K562 (cell line): ENCODE measurements around the gene ARMH4. TPM values are rescaled to one million over a fixed set of nuclear protein-coding genes. Genes with fewer than 3 reads are reported as not detected.

Source experiments
- ATAC-seq: fragments of 200-7000 bp; cut with Tn5 transposase; 3 replicates; pipeline ENCODE4 v1.9.1; 2020; ENCODE audit warnings: moderate library complexity
- BruUV-seq: library from RNA; stranded (reverse); fragments of 400-500 nt; replicated peaks from 2 replicates; lab custom pipeline; 2021; lab: Mats Ljungman, UMichigan
- CTCF ChIA-PET: fragments of 300-600 bp; formaldehyde crosslinking; extraction: SDS; loops from one replicate; lab custom pipeline; 2021; ENCODE audit warnings: low intra/inter-chr PET ratio; lab: Yijun Ruan, JAX
- POLR2A ChIA-PET: fragments of 300-600, 350-650 bp; sonication (Branson Sonifier 250); formaldehyde crosslinking; extraction: SDS; loops from one replicate; lab custom pipeline; 2021; ENCODE audit warnings: antibody characterized with exemption, inconsistent platforms; lab: Yijun Ruan, JAX
- DNase-seq, 4 experiments: peaks; one replicate each; pipeline versions ENCODE4 v3.0.0 to v3.0.0-alpha.2; 2011 to 2018; ENCODE audit warnings: low spot score in 3 of 4, mixed read lengths in 3 of 4; ENCODE audit errors: extremely low read depth in 1 of 4
- FAIRE-seq: peaks from 2 replicates; lab custom pipeline; 2011; peaks lifted over from hg19 to GRCh38; lab: Jason Lieb, UNC
- H2AFZ ChIP-seq: 2 replicates; pipeline ENCODE4 v1.6.0; 2011; ENCODE audit warnings: low read depth, low read length, control low read depth, inconsistent platforms
- H3K27ac ChIP-seq: fragments of 200-600 bp; 3 replicates; pipeline ENCODE4 v1.8.0; 2011; ENCODE audit warnings: low read depth, mild to moderate bottlenecking, control low read depth, inconsistent platforms, low read length, moderate library complexity, mixed read lengths; ENCODE audit errors: extremely low read depth
- H3K27me3 ChIP-seq, 2 experiments: fragments of 300-600 bp in 1 of 2; 2 replicates in 1 of 2; 3 replicates in 1 of 2; pipeline versions ENCODE4 v1.6.0 to v1.8.0; 2011; ENCODE audit warnings: inconsistent platforms in 2 of 2, low read length in 2 of 2, mild to moderate bottlenecking in 1 of 2, mixed read lengths in 1 of 2, moderate library complexity in 1 of 2; ENCODE audit not compliant: control insufficient read depth in 2 of 2, insufficient read depth in 2 of 2
- H3K36me3 ChIP-seq: fragments of 300-600 bp; 3 replicates; pipeline ENCODE4 v1.8.0; 2011; ENCODE audit warnings: mild to moderate bottlenecking, low read length, inconsistent platforms; ENCODE audit not compliant: control insufficient read depth, insufficient read depth
- H3K4me1 ChIP-seq, 2 experiments: fragments of 200-600 bp in 1 of 2; replicated peaks in 1 of 2; 2 replicates in 1 of 2; 3 replicates in 1 of 2; pipeline versions ENCODE4 v1.5.1 to v1.8.0; 2011; ENCODE audit warnings: inconsistent platforms in 2 of 2, low read length in 2 of 2, mild to moderate bottlenecking in 1 of 2, mixed read lengths in 1 of 2, moderate library complexity in 1 of 2; ENCODE audit not compliant: control insufficient read depth in 2 of 2, insufficient read depth in 2 of 2
- H3K4me2 ChIP-seq: 2 replicates; pipeline ENCODE4 v1.6.1; 2011; ENCODE audit warnings: low read length, control low read depth, inconsistent platforms, mixed read lengths; ENCODE audit not compliant: insufficient read depth
- H3K4me3 ChIP-seq: fragments of 200-600 bp; sonication (generic), shearing (Covaris generic); 2 replicates; pipeline ENCODE4 v1.5.1; 2016; ENCODE audit warnings: control low read depth, inconsistent platforms
- H3K79me2 ChIP-seq: fragments of 200-600 bp; 3 replicates; pipeline ENCODE4 v1.8.0; 2011; ENCODE audit warnings: low read length, inconsistent platforms; ENCODE audit not compliant: control insufficient read depth, insufficient read depth
- H3K9ac ChIP-seq, 2 experiments: 2 replicates each; pipeline versions ENCODE4 v1.6.0 to v1.6.1; 2011; ENCODE audit warnings: low read depth in 2 of 2, low read length in 2 of 2, control low read depth in 1 of 2, inconsistent platforms in 1 of 2, mild to moderate bottlenecking in 1 of 2, mixed read lengths in 1 of 2; ENCODE audit not compliant: insufficient read depth in 1 of 2
- H3K9me1 ChIP-seq: one replicate; pipeline ENCODE4 v1.6.0; 2011; ENCODE audit warnings: inconsistent platforms, mild to moderate bottlenecking, low read length, moderate library complexity; ENCODE audit not compliant: control insufficient read depth, insufficient read depth
- H3K9me3 ChIP-seq: replicated peaks from 2 replicates; pipeline ENCODE4 v1.5.1; 2011; ENCODE audit warnings: low read depth, low read length, inconsistent platforms; ENCODE audit not compliant: control insufficient read depth, insufficient read depth
- H4K20me1 ChIP-seq: replicated peaks from 2 replicates; pipeline ENCODE4 v1.6.1; 2011; ENCODE audit warnings: low read length, inconsistent platforms, mixed read lengths; ENCODE audit not compliant: control insufficient read depth, insufficient read depth
- C11orf30 ChIP-seq: fragments of 450-650 bp; IDR thresholded peaks from 2 replicates; pipeline ENCODE4 v1.6.1; 2016; ENCODE audit warnings: low read depth, mild to moderate bottlenecking
- E2F1 ChIP-seq: sonication (generic); formaldehyde crosslinking; IDR thresholded peaks from 2 replicates; pipeline ENCODE4 v1.8.1; 2023; ENCODE audit warnings: mild to moderate bottlenecking, missing genetic modification reagents, moderate library complexity
- HDAC1 ChIP-seq, 2 experiments: fragments of 450-650 bp; IDR thresholded peaks; 2 replicates each; pipeline ENCODE4 v1.6.1; 2016 to 2017; ENCODE audit warnings: inconsistent platforms in 1 of 2, mild to moderate bottlenecking in 1 of 2, moderate library complexity in 1 of 2
- HMGN3 ChIP-seq: IDR thresholded peaks from 2 replicates; pipeline ENCODE4 v1.6.1; 2011; ENCODE audit warnings: borderline replicate concordance, low read depth, mild to moderate bottlenecking, mixed read lengths, low read length; ENCODE audit not compliant: insufficient read length; ENCODE audit errors: extremely low read depth
- JUND ChIP-seq, 2 experiments: IDR thresholded peaks; 2 replicates in 1 of 2; 3 replicates in 1 of 2; pipeline ENCODE4 v1.6.1; 2011; ENCODE audit warnings: borderline replicate concordance in 2 of 2, low read depth in 2 of 2, low read length in 2 of 2, improper control_type of control experiment in 1 of 2, missing biosample characterization in 1 of 2, missing genetic modification characterization in 1 of 2, missing genetic modification reagents in 1 of 2
- MIER1 ChIP-seq: fragments of 450-650 bp; IDR thresholded peaks from 2 replicates; pipeline ENCODE4 v1.6.1; 2016; ENCODE audit warnings: antibody characterized with exemption, mild to moderate bottlenecking, low read depth
- NFYB ChIP-seq: IDR thresholded peaks from 2 replicates; pipeline ENCODE4 v1.6.1; 2011; ENCODE audit warnings: mild to moderate bottlenecking, moderate library complexity; ENCODE audit not compliant: insufficient read length; ENCODE audit errors: extremely low read depth
- NONO ChIP-seq, 2 experiments: fragments of 200-400 bp in 1 of 2; fragments of 450-650 bp in 1 of 2; formaldehyde crosslinking in 1 of 2; IDR thresholded peaks; 2 replicates each; pipeline ENCODE4 v1.6.1; 2017; ENCODE audit warnings: low read depth in 2 of 2, mild to moderate bottlenecking in 2 of 2, moderate library complexity in 2 of 2, low read length in 1 of 2
- TRIM24 ChIP-seq, 2 experiments: fragments of 450-650 bp; IDR thresholded peaks; 2 replicates each; pipeline ENCODE4 v1.6.1; 2016
- ZBTB7A ChIP-seq: IDR thresholded peaks from 2 replicates; pipeline ENCODE4 v1.6.1; 2011; ENCODE audit warnings: low read depth, mild to moderate bottlenecking, low read length, moderate library complexity, borderline replicate concordance; ENCODE audit not compliant: control insufficient read depth
- ZZZ3 ChIP-seq: fragments of 450-650 bp; IDR thresholded peaks from 2 replicates; pipeline ENCODE4 v1.6.1; 2016; ENCODE audit warnings: antibody characterized with exemption, mild to moderate bottlenecking, moderate library complexity
- WGBS: fragments of 100-300 bp; shearing (Covaris generic); methylation state at CpG from one replicate; pipeline ENCODE4 v1.1.6; 2016; ENCODE audit warnings: low coverage, mixed read lengths; ENCODE audit not compliant: insufficient coverage; ENCODE audit errors: missing lambda C conversion rate; 5-methylcytosine and 5-hydroxymethylcytosine counted together
- in situ Hi-C: fragments of 300-500 bp; cut with MboI; formaldehyde crosslinking; loops from 4 replicates; pipeline ENCODE4 v1.15.0; 2018; ENCODE audit warnings: inconsistent platforms, mixed read lengths
- intact Hi-C: fragments of 100-400 bp; cut with micrococcal nuclease; formaldehyde crosslinking; loops from 2 replicates; pipeline ENCODE4 v1.14.2; 2022
- polyA plus RNA-seq, 8 experiments: library from polyadenylated mRNA; depleted of rRNA in 4 of 8; stranded (reverse) in 5 of 8; unstranded in 3 of 8; fragments of >200 nt; fragmentation: Nextera tagmentation in 2 of 8; fragmentation: Illumina TruSeq in 1 of 8; extraction: Ambion mirVana in 2 of 8; extraction: Trizol in 1 of 8; gene quantifications; 2 replicates each; pipeline versions ENCODE4 v1.2.1 to v1.2.3, GENCODE V29; 2011 to 2014; ENCODE audit warnings: inconsistent platforms in 1 of 8, missing spikeins in 1 of 8
- total RNA-seq, 7 experiments: library from RNA; depleted of rRNA in 6 of 7; stranded (reverse); fragments of >200 nt in 6 of 7; fragmentation: Illumina TruSeq in 2 of 7; extraction: Trizol in 2 of 7; gene quantifications; 2 replicates each; pipeline versions ENCODE4 v1.2.1 to v1.2.3, GENCODE V29; 2011 to 2021; ENCODE audit warnings: low replicate concordance in 1 of 7
- TF ChIP-seq, protein P1 (sequence below), 3 experiments: fragments of 200-800 bp in 1 of 3; sonication (Bioruptor generic) in 1 of 3; sonication (generic) in 1 of 3; formaldehyde crosslinking in 1 of 3; IDR thresholded peaks; 2 replicates each; pipeline versions ENCODE4 v1.6.1 to v1.8.0; 2016 to 2022; ENCODE audit warnings: mild to moderate bottlenecking in 2 of 3, missing compliant biosample characterization in 2 of 3, missing genetic modification characterization in 2 of 3, missing genetic modification reagents in 1 of 3
- TF ChIP-seq, protein P2 (sequence below): sonication (generic); formaldehyde crosslinking; IDR thresholded peaks from 2 replicates; pipeline ENCODE4 v1.8.0; 2022; ENCODE audit warnings: mild to moderate bottlenecking, missing genetic modification reagents
- TF ChIP-seq, protein P3 (sequence below): fragments of 250-450 bp; sonication (Bioruptor Pico); IDR thresholded peaks from 2 replicates; pipeline ENCODE4 v1.5.0; 2021; ENCODE audit warnings: mild to moderate bottlenecking, moderate library complexity

Gene ARMH4
- total and polyA plus RNA-seq, 9 of the 15 experiments (the other 6 are each of a cell fraction or from before 2014, with no cell fraction given) = 0.06 to 0.98 (median 0.07) TPM; not detected in 2

GRCh38 chr14:57987051-57987450 is 165.0 kb downstream of the ARMH4 start:
- Histone ChIP-seq H3K9me3 (no peaks in the 10 kb centered on the region), H3K9ac (no peak overlapping the region), H3K27me3 (peaks cover 0 to 12% of the 10 kb centered on the region in 2 experiments; a peak in 2 of 5 replicates), H3K27ac (no peak overlapping the region), H3K4me1 (no peaks in the 10 kb centered on the region), H4K20me1 (no peaks in the 10 kb centered on the region), H3K36me3 (no peaks in the 10 kb centered on the region), H3K9me1 (no peaks in the 10 kb centered on the region), H3K4me3 (no peak overlapping the region), H3K79me2 (no peaks in the 10 kb centered on the region), H3K4me2 (no peak overlapping the region), H2AFZ (no peak overlapping the region)
- CTCF ChIA-PET = no interaction called here
- TF ChIP-seq JUND (IDR thresholded peaks at IDR 0.05; ENCODE audit: borderline replicate concordance, low read depth, low read length) (no peak), JUND (tag; IDR thresholded peaks at IDR 0.05; ENCODE audit: borderline replicate concordance, low read depth, low read length) (no peak), HDAC1 (IDR thresholded peaks at IDR 0.05) (no peak), NFYB (no peak), NONO (IDR thresholded peaks at IDR 0.05; ENCODE audit: low read depth in 2 of 2, low read length in 1 of 2) (no peak), C11orf30 (no peak), MIER1 (no peak), ZZZ3 (no peak), E2F1 (CRISPR knock-in tag) (no peak), ZBTB7A (no peak), TRIM24 (IDR thresholded peaks at IDR 0.05) (no peak), HMGN3 (no peak)
- TF ChIP-seq, protein P1, sequence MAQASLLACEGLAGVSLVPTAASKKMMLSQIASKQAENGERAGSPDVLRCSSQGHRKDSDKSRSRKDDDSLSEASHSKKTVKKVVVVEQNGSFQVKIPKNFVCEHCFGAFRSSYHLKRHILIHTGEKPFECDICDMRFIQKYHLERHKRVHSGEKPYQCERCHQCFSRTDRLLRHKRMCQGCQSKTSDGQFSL (CRISPR knock-in tag; IDR thresholded peaks at IDR 0.05) = no peak
- TF ChIP-seq, protein P1 (tag; IDR thresholded peaks at IDR 0.05) = no peak
- TF ChIP-seq, protein P2, sequence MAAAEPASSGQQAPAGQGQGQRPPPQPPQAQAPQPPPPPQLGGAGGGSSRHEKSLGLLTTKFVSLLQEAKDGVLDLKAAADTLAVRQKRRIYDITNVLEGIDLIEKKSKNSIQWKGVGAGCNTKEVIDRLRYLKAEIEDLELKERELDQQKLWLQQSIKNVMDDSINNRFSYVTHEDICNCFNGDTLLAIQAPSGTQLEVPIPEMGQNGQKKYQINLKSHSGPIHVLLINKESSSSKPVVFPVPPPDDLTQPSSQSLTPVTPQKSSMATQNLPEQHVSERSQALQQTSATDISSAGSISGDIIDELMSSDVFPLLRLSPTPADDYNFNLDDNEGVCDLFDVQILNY (CRISPR knock-in tag) = no peak
- TF ChIP-seq, protein P3, sequence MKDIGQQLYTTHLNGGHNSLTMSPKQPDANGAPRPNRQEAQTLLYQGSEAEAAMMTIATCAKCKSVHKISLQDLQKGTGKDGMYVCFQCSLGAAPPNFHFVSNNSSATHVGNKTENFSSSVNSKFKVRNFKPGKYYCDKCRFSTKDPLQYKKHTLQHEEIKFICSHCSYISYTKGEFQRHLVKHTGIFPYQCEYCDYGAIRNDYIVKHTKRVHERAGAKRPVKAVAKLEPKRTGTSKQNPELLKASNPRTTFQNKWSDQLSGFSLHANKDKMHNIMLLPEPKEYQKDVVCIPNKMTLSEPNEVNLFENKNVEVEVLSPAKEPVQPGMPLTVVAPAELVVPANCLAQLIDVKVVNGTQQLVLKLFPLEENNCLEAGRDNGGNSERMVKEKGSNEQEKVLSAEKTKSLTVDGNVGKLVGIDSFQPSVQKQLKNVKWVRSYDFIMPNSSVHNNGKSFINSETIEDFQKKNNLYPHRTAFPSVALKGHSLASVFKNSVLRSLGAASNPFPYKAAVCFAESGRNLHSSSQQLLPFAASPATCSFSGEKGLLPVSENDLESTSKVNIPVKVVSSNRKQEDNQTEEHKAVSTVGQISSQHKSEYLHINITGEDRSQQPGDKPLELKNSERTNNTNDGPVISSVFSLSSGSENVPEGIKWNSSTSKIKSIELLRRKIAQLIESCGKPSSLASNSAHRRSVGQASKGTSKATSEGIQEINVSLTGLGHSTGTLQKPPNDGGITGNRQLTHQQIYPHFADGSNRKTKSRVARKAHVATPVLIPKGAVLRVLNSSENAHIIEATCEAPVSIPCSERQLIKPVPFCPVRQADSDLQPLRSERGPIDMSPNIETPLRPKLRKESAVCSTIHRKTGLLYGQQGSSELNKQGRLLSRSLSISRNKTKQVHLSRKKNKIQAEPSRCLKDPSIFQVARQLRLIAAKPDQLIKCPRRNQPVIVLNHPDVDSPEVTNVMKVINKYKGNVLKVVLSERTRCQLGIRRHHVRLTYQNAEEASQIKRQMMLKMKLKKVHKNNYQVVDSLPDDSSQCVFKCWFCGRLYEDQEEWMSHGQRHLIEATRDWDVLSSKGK (CRISPR knock-in tag) = no peak
- DNase-seq = no peak
- intact Hi-C loops (no loop called here), in situ Hi-C loops (no loop called here)
- 0% methylated on average over 1 of the region's 1 CpG for WGBS
- POLR2A ChIA-PET = no interaction called here
- no peak for ATAC-seq
- no TSS peak for BruUV-seq
- FAIRE-seq = no peak
